H1 (cell line): ENCODE measurements around the gene CYP1B1. TPM values are rescaled to one million over a fixed set of nuclear protein-coding genes. Genes with fewer than 3 reads are reported as not detected.

ENCODE experiments used
- BRCA1 ChIP-seq: IDR thresholded peaks from 2 replicates; pipeline ENCODE4 v1.6.1; 2012; ENCODE audit warnings: low read depth, low read length, improper control_type of control experiment
- CHD1 ChIP-seq: IDR thresholded peaks from 2 replicates; pipeline ENCODE4 v1.6.1; 2012; ENCODE audit warnings: low read depth, low read length, improper control_type of control experiment
- CHD2 ChIP-seq: IDR thresholded peaks from 2 replicates; pipeline ENCODE4 v1.6.1; 2012; ENCODE audit warnings: low read length, improper control_type of control experiment
- CREB1 ChIP-seq: IDR thresholded peaks from 2 replicates; pipeline ENCODE4 v1.6.1; 2012; ENCODE audit warnings: inconsistent platforms
- EGR1 ChIP-seq: IDR thresholded peaks from 2 replicates; pipeline ENCODE4 v1.6.1; 2011; ENCODE audit warnings: low read depth, low read length, borderline replicate concordance
- EZH2 ChIP-seq: fragments of 200-600 bp; sonication (generic); IDR thresholded peaks from 2 replicates; pipeline ENCODE4 v1.7.1; 2012; ENCODE audit warnings: low read depth, mild to moderate bottlenecking, moderate library complexity, low read length, inconsistent platforms; ENCODE audit not compliant: severe bottlenecking
- GABPA ChIP-seq: IDR thresholded peaks from 2 replicates; pipeline ENCODE4 v1.6.1; 2011; ENCODE audit warnings: mild to moderate bottlenecking, low read length, moderate library complexity, borderline replicate concordance; ENCODE audit not compliant: insufficient read depth
- GTF2F1 ChIP-seq: IDR thresholded peaks from 2 replicates; pipeline ENCODE4 v1.6.1; 2012; ENCODE audit warnings: low read depth, low read length, improper control_type of control experiment, borderline replicate concordance
- HDAC2 ChIP-seq, 2 experiments: fragments of 300-600 bp in 1 of 2; sonication (generic) in 1 of 2; IDR thresholded peaks; 2 replicates each; pipeline ENCODE4 v1.6.1; 2011 to 2012; ENCODE audit warnings: low read depth in 2 of 2, low read length in 2 of 2, mild to moderate bottlenecking in 2 of 2, moderate library complexity in 2 of 2, borderline replicate concordance in 1 of 2, inconsistent platforms in 1 of 2
- HDAC6 ChIP-seq: IDR thresholded peaks from one replicate; pipeline ENCODE4 v1.7.1; 2012; ENCODE audit warnings: low read depth, mild to moderate bottlenecking, inconsistent platforms, low read length, moderate library complexity
- JUND ChIP-seq: IDR thresholded peaks from 2 replicates; pipeline ENCODE4 v1.6.1; 2011; ENCODE audit warnings: mild to moderate bottlenecking, improper control_type of control experiment, low read length
- KDM1A ChIP-seq: fragments of 200-600, 300-600 bp; sonication (generic); IDR thresholded peaks from 2 replicates; pipeline ENCODE4 v1.7.1; 2016; ENCODE audit warnings: mild to moderate bottlenecking, low read length, borderline replicate concordance
- POLR2A ChIP-seq, 2 experiments: IDR thresholded peaks; 1 replicate in 1 of 2; 2 replicates in 1 of 2; pipeline ENCODE4 v1.6.1; 2011; ENCODE audit warnings: low read depth in 2 of 2, low read length in 2 of 2, mild to moderate bottlenecking in 2 of 2; ENCODE audit errors: control extremely low read depth in 1 of 2
- POLR2AphosphoS5 ChIP-seq: IDR thresholded peaks from 2 replicates; pipeline ENCODE4 v1.6.1; 2011; ENCODE audit warnings: low read depth, low read length
- RXRA ChIP-seq: IDR thresholded peaks from 2 replicates; pipeline ENCODE4 v1.6.1; 2011; ENCODE audit warnings: low read depth, mild to moderate bottlenecking, low read length, moderate library complexity; ENCODE audit not compliant: insufficient read depth
- SAP30 ChIP-seq: fragments of 300-600 bp; sonication (generic); IDR thresholded peaks from 2 replicates; pipeline ENCODE4 v1.7.1; 2012; ENCODE audit warnings: low read length, moderate library complexity, mild to moderate bottlenecking, inconsistent platforms; ENCODE audit not compliant: insufficient read depth, insufficient replicate concordance
- SIRT6 ChIP-seq: IDR thresholded peaks from one replicate; pipeline ENCODE4 v1.7.1; 2012; ENCODE audit warnings: low read length, inconsistent platforms
- SRF ChIP-seq: IDR thresholded peaks from 2 replicates; pipeline ENCODE4 v1.6.1; 2011; ENCODE audit warnings: mild to moderate bottlenecking, low read depth, low read length, moderate library complexity
- SUZ12 ChIP-seq: fragments of 200-600 bp; sonication (generic); IDR thresholded peaks from 2 replicates; pipeline ENCODE4 v1.6.1; 2012; ENCODE audit warnings: mild to moderate bottlenecking, inconsistent platforms, low read length, moderate library complexity, mixed read lengths
- TBP ChIP-seq: IDR thresholded peaks from 2 replicates; pipeline ENCODE4 v1.6.1; 2011; ENCODE audit warnings: low read depth, low read length, improper control_type of control experiment
- TEAD4 ChIP-seq: IDR thresholded peaks from 2 replicates; pipeline ENCODE4 v1.6.1; 2012; ENCODE audit warnings: low read depth, low read length, inconsistent platforms, mixed read lengths
- YY1 ChIP-seq: IDR thresholded peaks from 2 replicates; pipeline ENCODE4 v1.6.1; 2011; ENCODE audit warnings: low read depth, mild to moderate bottlenecking, low read length
- ZNF274 ChIP-seq: IDR thresholded peaks from 2 replicates; pipeline ENCODE4 v1.7.0; 2012; ENCODE audit warnings: low read length, borderline replicate concordance; ENCODE audit errors: extremely low read depth
- polyA plus RNA-seq, 7 experiments: library from polyadenylated mRNA; depleted of rRNA in 3 of 7; stranded (reverse) in 5 of 7; unstranded in 2 of 7; fragments of >200 nt in 5 of 7; fragments of 200-250 nt in 2 of 7; gene quantifications; 1 replicate in 5 of 7; 2 replicates in 1 of 7; 4 replicates in 1 of 7; pipeline versions ENCODE4 v1.2.1 to v1.2.3, GENCODE V29; 2011 to 2013; ENCODE audit warnings: missing spikeins in 2 of 7, mixed read lengths in 2 of 7
- total RNA-seq: library from RNA; stranded (reverse); fragmentation: NEBNext Ultra II Directional; extraction: Animal tissue kit (Norgen Biotek cat#: 25700); gene quantifications from 2 replicates; pipeline ENCODE4 v1.2.1, GENCODE V29; 2021

CYP1B1 gene
- total and polyA plus RNA-seq, 2 of the 8 experiments (the other 6 are each of a cell fraction or from before 2014, with no cell fraction given) = 1.3 to 5.7 TPM

- TF ChIP-seq GTF2F1 (no peak), GABPA (no peak), TBP (peak; percentile 54; the same call in 1 of the 2 replicates), CHD1 (no peak), POLR2AphosphoS5 (no peak), HDAC6 (no peak), KDM1A (no peak), JUND (no peak), RXRA (no peak), POLR2A (IDR thresholded peaks at IDR 0.05; ENCODE audit: control extremely low read depth in 1 of 2, low read depth in 2 of 2, low read length in 2 of 2) (no peak), SAP30 (no peak), CREB1 (no peak), TEAD4 (no peak), YY1 (no peak), SIRT6 (no peak), CHD2 (no peak), EGR1 (no peak), HDAC2 (IDR thresholded peaks at IDR 0.05; ENCODE audit: borderline replicate concordance in 1 of 2, low read depth in 2 of 2, low read length in 2 of 2) (no peak), SRF (no peak), ZNF274 (no peak), SUZ12 (peak; percentile 61), BRCA1 (no peak), EZH2 (no peak)
Measured at GRCh38 chr2:38073211-38074057, 2.5 kb downstream of the CYP1B1 start (continued).
